ENCODE results near the gene COPE.
A peak's percentile ranks its signal among the peaks of the same experiment; 100 is the strongest.
"Not testable (repeated sequence)": the region's sequence is repeated elsewhere in the genome, so short reads cannot be mapped to it uniquely, and the experiment has no call there.

COPE gene

DNA sequence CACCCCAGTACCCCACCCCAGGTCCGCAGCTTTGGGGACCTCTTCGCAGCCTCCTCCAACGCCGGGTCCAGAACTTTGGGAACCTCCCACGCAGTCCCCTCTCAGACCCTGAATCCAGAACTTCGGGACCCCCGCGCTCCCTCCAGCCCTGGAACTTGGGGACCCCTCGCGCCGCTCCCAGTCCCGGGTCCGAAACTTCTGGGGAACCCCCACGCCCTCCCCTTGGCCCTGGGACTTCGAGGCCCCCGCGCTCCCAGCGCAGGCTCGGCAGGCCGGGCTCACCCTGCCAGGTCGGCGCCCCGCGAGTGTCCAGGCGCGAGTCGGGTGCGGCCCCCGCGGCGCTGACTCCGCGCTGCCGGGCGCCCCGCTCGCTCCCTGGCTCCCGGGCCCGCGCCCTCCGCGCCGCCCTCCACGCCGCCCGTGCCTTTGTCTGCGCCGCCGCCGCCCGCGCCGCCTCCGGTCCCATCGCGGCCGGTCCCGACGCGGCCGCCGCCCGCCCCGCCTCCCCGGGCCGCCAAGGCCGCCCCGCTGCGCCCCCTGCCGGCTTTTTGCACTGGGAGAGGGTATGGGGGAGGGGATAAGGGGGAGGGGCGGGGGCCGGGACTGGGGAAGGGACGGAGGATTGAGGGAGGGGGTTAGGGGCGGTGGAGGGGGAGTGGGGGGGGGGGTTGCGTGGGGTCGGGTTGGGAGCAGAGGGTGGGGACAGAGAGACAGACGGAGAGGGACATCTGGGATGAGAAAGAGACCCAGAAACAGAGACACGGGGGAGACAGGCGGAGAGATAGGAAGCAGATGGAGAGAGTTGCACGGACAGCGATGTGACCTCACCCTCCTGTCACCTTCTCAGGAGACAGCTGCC lies 21.8 kb upstream of the COPE start, which contains the start of gene HOMER3:
HOMER3 (minus strand) TSS at position 449 of the 859 bp plus-strand sequence. CDS start 2,235 bp downstream, outside the sequence.
- peak in 50 of 56 donors; percentile 10 to 85 (median 58) for DNase-seq

DNA sequence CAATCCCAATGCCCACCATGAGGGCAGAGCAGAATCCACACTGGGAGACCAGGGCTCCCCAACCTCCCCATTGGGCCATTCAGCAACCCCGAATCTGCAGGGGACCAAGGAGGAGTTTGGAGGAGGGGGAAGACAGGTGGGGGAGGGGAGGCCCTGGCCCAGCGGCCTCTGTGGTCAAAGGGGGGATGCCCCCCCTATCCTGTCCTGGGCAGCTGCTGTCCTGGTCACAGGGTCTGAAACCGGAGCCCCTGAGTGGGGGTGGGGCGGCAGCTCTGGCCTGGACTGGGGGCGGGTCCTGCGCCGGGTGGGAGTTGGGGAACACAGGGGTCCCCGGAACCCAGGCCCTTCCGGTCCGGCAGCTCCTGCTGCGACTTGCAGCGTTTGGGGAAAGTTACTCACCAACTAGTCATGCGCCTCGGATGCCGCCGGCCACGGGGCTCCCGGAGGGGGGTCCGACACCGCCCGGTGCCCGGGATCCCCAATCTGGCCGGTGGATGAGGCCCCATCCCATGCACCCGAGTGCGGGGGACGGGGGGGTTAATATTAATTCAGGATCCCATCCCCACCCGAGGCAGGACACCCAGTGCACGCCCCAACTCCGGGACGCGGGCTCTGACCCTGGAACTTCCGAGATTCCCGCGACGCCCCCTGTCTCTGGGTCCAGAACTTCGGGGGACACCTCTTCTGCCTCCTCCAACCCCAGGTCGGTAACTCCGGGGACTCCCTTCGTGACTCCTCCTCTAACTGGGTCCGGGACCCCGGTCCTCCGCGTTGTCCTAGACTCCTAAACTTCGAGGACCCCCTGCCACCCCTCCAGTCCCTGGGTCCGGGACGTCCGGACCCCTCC lies 21.0 kb upstream of the COPE start:
- DNase-seq, result peak in 34 of 56 donors; percentile 2 to 79 (median 41)

DNA sequence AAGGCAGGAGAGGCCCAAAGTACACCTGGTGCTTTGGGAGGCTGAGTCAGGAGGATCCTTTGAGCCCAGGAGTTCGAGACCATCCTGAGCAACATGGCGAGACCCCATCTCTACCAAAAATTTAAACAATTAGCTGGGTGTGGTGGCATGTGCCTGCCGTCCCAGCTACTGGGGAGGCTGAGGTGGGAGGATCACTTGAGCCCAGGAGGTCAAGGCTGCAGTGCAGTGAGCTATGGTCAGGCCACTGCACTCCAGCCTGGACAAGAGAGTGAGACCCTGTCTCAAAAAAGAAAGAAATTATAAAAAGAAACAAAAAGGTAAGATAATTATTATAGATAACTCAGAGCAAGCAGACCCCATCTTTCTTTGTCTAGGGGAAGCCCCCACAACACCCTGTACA lies 20.0 kb upstream of the COPE start:
- no peak for DNase-seq

DNA sequence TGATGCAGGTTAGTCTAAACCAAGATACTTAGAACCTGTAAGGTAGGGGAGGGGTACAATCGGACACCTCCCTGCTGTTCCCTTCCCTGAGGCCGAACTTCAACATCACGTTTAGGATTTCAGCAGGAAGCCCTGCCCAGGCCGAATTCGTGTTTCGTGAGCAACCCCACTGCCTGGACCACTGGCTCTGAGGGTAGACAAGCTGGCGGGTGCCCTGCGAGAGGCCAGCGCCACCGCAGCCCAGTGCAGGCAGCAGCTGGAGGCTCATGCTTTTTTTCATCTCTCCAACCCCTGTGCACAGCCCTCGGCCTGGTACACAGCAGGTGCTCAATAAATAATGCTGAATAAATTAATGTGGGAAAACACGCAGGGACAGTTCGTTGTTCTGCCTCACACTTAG lies 14.1 kb upstream of the COPE start:
- no peak for DNase-seq

DNA sequence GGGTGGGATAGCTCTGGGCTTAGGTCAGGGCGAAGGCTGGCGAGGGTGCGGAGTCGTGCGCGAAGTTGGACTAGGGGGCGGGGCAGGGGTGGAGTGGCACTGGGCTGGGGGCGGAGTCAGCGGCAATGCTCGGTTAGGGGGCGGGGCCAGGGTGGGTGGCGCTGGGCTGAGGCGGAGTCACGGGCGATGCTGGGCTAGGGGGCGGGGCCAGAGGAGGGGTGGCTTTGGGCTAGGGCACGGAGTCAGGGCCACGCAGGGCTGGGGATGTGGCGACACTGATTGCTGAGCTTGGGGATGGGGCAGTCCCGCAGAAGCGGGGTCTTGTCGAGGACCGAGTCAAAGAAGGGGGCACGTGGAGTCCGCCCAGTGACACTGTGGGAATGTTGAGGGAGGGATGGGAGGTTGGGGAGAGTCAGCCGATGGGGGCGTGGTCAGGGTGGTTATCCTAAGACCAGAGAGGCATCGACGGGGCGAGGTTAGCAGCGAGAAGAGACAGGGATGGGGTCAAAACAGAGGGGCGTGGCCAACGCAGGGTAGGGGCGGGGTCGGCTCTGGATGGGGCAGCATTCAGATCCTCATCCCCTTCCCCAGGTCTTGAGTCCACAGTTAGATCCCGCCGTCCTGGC lies 13.1 kb upstream of the COPE start:
- peak in 47 of 56 donors; percentile 6 to 88 (median 45) for DNase-seq

DNA sequence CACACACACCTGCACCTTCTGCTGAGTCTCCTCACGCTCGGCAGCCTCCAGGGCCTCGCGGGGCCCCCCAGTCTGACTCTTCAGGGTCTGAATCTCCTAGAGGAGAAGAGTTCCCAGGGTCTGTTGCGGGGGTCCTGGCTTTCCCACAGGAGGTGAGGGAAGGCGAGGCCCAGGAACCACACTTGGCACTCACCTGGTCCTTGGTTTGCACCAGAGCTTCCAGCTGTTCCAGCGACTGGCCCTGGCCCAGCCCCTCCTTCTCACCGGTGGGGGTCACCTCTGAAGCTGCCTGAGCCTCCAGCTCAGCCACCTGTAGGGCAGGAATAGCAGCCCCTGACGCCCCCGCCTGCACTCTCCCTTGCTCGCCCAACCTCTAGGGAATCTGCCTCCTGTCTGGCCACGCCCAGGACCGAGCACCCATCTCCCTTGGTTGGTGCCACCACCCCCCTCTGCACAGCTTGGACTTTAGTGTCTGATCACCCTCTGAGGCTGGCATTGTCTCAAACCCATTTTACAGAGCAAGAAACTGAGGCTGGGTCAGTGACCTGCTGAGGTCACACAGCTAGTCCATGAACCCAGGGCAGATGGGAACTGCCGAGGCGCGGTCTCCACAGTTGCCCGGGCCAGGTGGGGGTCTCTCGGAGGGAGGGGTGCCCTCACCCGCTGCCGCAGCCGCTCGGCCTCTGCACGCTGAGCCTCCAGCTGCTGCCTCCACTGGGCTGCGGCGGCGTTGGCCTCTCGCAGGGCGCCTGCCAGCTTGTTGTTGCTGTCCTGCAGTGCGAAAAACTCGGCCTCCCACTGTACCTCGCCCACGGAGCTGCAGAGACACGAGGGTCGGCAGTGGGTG lies 12.4 kb upstream of the COPE start:
- no peak for DNase-seq

DNA sequence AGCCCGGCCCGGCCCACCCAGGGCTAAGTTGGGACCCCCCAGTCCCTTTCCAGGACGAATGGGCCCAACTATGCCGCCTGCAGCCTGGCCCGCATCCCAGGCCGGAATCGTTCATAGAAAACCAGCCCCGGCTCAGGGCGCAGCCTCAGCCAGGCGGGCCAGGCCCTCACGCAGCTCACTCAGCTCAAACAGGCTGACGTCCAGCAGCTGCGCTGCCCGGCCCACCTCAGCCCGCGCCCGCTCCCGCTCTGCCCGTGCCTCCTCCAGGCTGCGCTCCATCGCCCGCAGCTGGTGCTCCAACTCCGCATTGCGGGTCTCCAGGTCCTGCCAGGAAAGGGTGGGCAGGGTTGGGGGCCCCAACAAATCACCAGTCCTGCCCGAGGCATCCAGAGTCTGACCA lies 10.1 kb upstream of the COPE start:
- no peak for DNase-seq

DNA sequence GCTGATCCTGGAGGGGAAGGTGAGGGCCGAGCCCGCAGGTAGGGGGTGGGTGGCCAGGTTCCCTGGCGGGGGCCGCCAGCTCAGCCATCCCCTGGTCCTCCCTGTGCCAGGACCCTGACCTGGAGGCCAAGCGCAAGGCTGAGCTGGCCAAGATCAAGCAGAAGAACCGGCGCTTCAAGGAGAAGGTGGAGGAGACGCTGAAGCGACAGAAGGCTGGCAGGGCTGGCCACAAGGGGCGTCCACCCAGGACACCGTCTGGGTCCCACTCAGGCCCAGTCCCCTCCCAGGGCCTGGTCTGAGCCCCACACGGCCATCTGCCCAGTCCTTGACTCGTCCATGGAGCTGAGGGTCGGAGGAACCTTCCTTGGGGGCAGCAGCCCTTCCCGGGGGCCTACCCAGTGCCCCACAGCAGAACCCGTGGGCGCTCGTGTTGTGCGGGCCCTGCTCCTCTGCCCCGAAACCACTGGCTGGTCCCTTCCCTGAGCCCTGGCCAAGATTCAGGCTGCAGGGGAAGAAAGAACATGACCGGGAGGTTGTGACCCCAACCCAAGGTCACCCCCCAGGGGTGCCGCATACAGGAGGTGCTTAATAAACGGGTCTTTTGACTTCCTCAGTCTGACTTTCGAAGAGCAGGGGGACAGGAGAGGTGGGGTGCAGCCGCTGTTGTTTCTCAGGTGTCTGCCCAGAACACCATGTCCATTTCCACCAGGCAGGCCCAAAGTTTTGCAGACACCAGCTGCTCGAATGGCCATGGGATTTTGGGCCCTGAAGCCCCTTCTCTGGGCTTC lies 9.0 kb upstream of the COPE start:
- DNase-seq, result no peak

DNA sequence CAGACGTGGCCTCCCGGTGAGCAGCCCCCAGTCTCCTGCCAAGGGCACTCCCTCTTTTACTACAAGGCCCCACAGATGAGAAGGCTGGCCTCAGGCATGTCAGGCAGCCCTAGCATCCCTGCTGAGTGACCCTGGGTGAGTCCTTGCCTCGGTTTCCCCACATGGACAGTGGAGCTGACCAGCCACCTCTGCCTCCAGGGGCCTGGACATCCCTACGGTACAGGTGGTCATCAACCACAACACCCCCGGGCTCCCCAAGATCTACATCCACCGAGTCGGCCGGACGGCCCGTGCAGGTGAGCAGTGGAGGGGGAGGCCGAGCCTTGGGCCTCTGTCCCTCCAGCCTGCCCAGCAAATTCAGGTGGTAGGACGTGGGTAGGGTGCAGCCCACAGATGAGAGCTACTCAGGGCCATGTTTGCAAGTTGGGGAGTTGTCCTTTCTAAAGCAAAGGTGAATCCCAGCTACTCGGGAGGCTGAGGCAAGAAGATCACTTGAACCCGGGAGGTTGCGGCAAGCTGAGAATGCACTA lies 5.6 kb upstream of the COPE start:
- DNase-seq, result no peak

DNA sequence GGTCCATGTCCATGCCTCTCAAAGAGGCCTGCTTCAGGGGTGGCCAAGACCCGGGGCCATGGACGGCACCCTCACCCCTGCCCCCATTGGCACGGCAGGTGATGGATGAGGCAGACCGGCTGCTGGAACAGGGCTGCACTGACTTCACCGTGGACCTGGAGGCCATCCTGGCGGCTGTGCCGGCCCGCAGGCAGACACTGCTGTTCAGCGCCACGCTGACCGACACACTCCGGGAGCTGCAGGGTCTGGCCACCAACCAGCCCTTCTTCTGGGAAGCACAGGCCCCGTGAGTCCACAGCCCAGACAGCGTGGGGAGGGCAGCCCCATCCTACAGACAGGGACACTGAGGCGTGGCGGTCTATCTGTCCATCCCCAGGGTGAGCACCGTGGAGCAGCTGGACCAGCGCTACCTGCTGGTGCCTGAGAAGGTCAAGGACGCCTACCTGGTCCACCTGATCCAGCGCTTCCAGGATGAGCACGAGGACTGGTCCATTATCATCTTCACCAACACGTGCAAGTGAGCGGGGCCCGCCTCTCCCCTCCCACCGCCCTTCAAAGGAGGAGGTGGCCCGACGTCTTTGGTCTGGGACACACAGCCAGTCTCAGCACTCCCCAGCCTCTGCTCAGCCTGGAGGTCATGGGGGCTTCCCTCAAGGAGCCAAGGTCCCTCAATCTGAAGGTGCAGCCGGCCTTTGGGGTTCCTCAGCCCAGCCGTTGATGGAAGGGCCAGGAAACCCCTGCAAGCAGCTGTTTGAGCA lies 3.2 kb upstream of the COPE start:
- no peak for DNase-seq

DNA sequence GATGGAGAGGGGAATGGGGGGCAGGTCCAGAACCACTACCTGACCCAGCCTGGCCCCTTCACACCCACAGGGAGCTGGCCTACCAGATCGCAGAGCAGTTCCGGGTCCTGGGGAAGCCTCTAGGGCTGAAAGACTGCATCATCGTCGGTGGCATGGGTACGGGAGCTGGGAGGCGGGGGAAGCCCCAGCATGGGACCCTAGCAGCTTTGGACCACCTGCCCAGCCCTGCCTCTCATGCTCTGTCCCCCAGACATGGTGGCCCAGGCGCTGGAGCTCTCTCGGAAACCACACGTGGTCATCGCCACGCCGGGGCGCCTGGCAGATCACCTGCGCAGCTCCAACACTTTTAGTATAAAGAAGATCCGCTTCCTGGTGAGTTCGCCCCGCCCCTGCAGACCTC lies 2.4 kb upstream of the COPE start:
- DNase-seq, result no peak

DNA sequence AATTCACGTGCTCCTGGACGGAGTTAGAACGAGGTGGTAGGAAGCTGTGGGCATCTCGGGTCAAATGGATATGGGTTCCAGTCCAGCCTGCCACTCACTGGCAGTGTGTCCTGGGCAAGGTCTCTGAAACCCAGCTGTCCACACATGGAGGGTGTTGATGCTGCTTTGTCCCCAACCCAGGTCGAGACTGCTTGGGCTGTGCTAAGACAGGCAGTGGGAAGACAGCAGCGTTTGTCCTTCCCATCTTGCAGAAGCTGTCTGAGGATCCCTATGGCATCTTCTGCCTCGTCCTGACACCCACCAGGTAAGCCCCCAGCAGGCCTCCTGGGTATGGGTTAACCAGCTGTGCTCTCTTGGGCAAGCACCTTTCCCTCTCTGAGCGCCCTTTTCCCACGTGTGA lies 1.2 kb upstream of the COPE start:
- DNase-seq, result no peak

DNA sequence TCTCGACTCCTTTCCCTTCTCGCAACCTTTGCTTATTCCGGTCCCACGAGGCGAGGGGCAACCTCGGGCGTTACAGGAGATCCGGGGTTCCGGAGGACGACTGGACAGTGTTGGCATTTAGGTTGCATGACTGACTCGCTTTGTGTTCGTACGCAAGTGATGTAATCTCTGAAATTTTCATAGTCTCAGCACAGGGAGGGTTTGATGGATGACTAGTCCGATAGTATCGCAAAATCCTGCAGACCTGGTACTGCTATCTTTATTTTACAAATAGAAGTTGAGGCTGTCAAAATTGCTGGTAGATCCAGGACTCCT lies 670 bp upstream of the COPE start:
- no peak for DNase-seq

DNA sequence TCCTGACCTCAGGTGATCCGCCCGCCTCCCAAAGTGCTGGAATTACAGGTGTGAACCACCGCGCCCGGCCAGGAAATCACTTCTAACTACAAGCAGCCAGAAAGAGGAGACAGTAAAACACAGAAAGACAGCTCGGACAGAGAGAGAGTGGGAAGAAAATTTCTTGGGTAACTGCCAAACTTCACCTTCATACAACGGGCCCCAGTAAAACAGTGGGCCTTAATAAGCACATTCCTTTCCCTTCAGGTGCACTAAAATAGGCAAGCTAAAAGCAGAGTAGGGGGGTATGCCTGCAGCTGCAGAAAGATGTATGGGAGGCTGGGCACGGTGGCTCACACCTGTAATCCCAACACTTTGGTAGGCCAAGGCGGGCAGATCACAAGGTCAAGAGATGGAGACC lies 1.6 kb downstream of the COPE start:
- not testable (repeated sequence) for DNase-seq

DNA sequence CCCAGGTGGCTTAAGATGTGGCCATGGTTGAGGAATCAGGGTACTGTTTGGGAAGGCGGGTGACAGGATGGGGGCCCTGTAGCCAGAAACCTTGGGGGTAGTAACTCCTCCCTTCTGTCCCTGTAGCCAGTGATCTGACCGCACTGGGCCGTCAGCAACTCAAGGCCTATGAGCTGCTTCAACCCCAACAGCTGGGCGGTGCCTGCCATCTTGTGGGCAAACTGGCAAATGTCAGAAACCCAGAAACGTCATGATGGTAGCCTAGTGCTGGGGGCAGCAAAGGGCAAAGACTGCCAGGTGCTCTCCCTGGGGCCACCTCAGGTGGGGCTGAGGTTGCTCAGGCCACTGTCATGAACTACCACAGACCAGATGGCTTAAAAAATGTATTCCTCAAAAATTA lies 3.5 kb downstream of the COPE start:
- peak in 48 of 56 donors; percentile 13 to 84 (median 53) for DNase-seq

DNA sequence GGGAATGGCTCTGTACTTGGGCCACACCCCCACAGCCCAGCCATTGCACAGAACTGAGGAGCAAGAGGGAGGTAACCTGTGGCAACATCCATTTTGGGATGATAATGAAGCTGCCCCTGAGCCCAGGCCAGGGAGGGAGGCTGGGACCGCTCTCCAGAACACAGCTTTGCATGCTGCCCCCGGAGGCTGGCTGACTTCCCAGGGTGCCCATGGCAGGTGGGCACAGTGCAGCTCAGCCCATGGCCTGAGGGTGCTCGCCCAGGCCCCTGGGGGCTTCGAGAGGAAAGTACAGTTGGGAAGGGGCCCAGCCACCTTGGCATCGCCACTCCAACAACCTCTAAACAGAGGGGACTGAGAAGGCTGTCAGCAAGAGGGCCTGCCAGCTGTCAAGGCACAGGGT lies 5.7 kb downstream of the COPE start:
- no peak for DNase-seq

DNA sequence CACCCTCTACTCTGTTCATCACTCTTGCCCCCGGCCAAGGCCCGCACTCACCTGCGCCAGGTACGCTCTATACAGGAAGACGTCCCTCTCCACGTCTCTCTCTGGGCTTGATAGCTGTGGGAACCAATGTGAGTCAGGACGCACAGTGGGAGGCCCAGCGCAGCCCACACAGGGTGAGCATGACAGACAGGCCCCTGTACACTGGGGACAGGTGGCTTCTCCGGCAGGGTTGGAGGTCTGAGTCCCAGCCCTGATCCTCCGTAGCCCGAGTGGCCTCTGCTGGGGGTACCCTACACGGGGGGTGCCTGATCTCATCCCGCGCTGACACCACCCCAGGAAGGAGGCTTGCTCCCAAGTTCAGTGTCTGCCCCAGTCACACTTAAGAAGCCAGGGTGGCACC lies 6.3 kb downstream of the COPE start:
- no peak for DNase-seq

DNA sequence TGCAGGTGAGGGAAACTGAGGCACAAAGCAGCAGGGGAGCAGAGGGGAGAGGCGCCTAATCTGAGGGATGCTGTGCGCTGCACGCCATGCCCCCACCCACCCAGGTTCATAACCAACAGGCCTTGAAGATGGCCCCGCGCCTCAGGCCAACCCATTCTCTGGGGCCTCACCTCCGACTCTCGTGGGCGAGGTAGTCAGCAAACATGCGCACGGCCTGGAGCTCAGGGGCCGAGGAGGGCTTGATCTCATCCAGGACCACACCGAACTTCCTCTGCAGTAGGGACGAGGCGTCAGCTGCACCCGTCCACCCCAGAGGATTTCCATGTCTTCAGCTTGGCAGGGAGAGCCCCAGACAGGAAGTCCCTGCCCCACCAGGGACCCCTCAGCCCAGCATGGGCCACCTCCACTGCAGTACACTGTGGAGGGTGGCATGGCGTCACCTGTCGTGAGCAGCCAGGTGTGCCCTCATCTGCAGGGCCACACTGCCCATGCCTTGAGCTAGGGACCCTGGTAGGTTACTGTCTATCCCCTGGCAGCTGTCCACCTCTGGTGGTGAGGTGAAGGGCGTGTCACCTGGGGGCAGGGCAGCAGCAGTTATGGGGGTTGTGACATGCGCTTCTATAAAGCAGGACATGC lies 8.3 kb downstream of the COPE start:
- DNase-seq, result no peak

DNA sequence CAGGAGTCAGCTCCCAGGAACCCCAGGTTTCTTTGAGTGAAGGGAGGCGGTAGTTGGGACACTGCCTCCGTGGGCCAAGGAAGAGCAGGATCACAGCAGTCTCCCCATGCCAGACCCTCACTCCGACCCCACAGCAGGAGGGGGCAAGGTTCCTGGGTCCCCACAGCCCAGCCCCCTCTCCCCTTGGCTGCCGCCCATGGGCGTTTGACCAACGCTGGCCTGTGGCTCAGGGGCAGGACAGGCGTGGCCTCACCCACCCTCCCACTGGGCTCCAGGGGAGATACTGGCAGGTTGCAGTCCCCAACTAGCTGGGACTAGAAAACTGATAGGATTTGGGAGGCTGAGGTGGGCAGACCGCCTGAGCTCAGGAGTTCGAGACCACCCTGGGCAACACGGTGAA lies 9.2 kb downstream of the COPE start:
- no peak for DNase-seq
